GM18951 (cell line): ENCODE results near the gene RHOU.

Experiments
- POLR2A ChIP-seq: IDR thresholded peaks from 4 replicates; pipeline ENCODE4 v1.6.1; 2011; ENCODE audit warnings: mild to moderate bottlenecking; ENCODE audit not compliant: insufficient read length, insufficient read depth; ENCODE audit errors: extremely low read depth
- in situ Hi-C: fragments of 300-500 bp; cut with MboI; formaldehyde crosslinking; loops from one replicate; pipeline ENCODE4 v1.12.0; 2022; ENCODE audit warnings: low sequenced_read_pairs, mixed read lengths, inconsistent platforms; ENCODE audit not compliant: unreplicated experiment

The RHOU gene

DNA sequence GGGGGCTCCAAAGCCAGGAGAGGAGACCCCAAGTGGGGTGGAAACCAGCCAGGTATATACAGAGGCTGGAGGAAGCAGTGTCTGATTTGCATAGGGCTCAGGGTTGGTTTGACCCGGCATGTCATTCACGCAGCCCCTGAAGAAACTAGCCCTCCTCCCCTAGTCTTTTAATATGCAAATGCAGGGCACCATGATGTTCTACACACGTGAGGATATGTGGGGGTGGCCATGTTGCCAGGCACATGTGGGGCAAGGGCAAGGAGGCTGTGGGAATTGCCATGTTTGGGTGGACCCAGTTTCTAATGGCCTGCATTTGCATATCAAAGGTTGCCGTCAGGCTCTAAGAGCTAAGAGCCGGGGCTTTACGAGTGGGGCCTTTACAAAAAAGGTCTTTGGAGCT lies 12.0 kb upstream of the RHOU start:
- in situ Hi-C loops: no loop called here
- TF ChIP-seq POLR2A: no peak

DNA sequence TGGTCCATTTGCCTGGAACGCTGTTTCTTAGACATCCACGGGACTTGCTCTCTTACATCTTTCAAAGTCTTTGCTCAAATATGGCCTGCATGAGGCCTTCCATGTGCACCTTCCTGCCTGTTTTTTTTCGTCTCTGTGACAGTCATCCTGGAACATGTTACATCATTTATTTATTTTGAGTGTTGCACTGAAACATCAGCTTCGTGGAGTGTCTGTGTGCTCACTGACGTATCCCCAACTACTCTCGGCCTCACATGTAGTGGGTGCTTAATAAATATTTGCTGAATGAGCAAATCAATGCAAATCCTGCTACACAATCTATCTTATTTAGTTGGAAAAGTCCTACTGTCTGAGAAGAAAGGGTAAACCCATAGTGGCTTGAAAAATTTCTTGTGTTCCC lies 11.4 kb upstream of the RHOU start:
- in situ Hi-C loops: no loop called here
- no peak for TF ChIP-seq POLR2A

DNA sequence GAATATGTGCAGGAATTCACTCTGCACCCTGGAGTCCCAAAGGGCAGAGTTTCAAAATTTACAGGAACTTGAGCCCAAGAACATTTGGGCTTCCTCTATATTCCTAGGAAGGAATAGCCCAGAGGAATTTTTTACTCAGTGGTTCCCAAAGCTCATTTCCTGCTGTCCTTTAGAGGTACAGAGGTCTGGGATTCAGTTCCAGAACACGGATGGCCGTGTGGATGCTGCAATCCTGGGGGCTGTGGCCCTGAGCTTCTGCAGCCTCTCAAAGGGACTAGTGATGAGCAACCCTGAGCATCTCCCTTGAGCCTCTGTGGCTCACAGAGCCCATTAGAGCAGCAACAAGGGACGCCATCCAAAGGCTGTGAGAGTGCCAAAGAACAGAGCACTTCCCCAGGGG lies 10.1 kb upstream of the RHOU start:
- in situ Hi-C loops: no loop called here
- no peak for TF ChIP-seq POLR2A

DNA sequence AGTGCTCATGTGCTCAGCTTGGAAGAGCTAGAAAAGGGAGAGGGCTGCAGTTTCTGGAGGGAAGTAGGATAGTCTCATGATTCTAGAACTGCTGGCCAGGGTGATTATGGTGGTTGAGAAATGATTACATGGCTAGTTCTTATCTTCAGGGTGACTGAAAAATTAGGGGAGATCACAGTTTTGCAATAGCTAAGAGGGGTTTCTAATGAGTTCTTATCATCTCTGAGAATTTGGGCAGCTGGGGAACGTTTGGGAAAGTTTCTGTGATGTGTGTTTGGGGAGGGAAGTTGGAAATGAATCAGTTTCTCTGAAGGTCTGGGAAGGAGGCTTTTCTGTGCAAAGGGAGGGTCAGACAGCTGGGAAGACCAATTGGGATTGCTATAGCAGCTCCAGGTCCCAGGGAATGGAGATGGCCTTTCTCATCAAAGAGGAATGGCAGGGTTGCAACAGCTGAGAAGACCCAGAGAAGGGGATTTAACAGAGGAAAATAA lies 7.6 kb upstream of the RHOU start:
- in situ Hi-C loops: no loop called here
- TF ChIP-seq POLR2A: no peak

DNA sequence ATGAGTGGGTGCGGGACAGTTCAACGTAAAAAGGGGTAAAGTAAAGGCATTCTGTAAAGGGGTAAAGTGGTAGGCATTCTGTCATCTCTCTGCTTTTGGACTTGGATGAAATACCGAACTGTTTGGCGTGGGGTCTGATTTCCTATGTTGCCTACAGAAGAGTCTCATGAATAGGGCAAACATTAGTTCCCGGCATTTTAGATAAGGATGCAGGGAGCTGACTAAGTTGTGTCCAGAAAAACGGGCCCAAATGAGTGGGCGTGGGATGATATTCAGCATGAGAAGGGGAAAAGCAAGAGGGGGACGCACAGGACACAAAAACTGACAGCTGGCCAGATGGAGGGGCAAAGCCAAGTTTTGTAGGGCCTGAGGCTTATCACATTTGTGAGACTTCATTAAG lies 2.9 kb upstream of the RHOU start:
- in situ Hi-C loops: no loop called here
- TF ChIP-seq POLR2A: no peak

DNA sequence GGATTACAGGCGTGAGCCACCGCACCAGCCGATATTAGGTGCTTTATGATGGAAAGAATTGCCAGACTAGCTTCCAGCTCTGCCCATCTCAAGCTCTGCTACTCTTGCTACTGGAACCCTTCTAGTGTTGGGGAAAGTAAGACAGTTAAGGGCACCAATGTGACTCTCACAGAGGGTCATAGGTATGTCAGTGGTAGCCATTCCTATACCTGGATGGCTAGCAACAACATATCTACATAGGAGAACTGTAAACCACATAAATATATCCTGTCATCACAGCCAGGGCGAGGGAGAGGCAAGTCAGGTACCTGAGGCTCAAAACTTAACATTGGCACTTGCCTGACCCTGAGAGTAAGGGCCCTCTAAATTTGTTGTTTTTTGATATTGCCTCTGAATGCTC lies 1.7 kb upstream of the RHOU start:
- TF ChIP-seq POLR2A: no peak
- in situ Hi-C loops: no loop called here

DNA sequence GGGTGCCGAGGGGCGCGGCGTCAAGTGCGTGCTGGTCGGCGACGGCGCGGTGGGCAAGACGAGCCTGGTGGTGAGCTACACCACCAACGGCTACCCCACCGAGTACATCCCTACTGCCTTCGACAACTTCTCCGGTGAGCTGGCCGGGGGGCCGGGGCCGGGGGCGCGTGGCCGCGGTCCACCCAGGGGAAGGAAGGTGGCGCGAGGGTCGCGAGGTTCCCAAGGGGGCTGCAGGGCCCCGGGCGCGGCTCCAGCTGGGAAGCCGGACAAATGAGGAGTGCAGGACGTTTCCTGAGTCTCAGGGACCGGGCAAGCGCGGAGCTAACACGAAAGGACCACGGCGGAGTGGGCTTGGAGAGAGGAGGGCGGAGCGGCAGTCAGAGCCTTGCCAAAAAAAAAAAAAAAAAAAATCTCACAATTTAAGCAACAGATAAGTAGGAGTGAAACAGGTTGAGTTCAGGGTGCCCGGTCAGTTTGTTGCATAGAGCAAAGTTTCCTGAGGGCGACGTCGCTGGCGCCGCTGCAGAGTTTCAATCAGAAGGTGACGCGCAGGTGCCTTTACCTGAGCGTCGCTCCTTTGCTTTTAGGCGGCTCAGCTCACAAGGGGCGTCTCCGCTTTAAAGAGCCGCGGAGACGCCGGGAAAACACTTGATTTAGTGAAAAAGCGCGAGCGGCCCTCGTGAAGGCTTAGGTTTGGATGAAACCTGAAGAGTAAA lies 750 bp downstream of the RHOU start:
- in situ Hi-C loops: no loop called here
- TF ChIP-seq POLR2A: no peak

DNA sequence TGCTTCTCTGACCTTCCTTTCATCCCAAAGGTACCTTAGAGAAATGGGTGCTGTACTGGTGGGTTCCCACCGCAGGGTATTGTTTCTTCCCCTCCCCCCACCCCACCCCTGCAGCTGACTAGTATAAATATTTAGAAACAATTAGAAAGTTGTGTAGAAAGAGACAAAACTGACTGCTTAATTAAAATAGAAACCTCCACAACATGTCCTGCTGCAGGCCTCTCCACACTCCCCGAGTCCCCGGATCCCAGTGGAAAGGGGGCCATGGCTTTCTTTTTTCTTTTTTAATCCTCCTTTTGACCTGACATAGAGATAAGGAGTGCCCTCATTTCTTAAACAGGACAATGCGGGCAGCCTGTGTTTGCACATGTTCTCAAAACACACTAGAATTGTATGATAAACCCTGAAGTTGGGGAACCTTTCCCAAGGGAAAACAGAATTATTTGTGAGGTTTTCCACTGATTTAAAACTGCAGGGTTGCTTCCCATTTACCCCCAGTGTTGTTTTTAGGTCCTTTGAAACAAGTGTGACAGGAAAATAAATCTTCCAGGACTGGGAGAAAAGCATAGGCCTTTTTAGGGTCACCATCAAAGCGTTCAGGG lies 1.7 kb downstream of the RHOU start:
- TF ChIP-seq POLR2A: no peak
- in situ Hi-C loops: no loop called here

DNA sequence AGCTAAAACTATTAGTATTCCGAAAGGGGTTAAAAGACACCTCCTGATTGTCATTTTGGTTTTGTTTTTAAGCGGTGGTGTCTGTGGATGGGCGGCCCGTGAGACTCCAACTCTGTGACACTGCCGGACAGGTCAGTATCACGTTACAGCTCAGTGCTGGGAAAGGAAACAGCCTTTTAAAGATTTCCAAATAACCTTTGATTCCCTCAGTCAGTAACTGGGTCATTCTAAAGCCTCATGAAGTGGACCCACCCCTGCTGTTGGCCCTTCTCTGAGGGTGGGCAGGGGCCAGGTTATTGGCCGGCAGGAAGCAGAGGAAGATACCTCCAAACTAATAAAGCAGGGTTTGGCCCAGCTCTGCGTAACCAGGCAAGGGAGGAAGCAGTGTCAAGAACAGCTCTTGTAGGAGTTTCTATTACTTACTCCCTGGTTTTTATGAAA lies 2.3 kb downstream of the RHOU start:
- in situ Hi-C loops: no loop called here
- TF ChIP-seq POLR2A: no peak

DNA sequence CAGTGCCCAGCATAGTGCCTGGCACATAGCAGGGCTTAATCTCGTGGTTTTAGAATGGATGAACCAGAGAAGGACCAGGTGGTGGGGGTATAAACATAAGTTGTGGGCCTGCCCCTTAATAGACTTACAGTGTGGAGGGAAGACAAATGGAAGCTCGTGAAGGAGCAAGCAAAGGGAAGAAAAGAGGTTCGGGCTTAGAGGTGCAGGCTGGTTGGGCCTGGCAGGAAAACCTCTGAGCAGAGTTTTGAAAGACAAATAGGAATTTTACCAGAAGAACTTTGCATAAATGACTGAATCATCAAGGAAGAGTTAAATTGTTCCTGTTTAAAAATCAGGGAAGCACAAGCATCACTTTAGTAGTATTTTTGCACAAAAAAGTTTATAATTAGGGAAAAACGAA lies 4.5 kb downstream of the RHOU start:
- TF ChIP-seq POLR2A: no peak
- in situ Hi-C loops: no loop called here

DNA sequence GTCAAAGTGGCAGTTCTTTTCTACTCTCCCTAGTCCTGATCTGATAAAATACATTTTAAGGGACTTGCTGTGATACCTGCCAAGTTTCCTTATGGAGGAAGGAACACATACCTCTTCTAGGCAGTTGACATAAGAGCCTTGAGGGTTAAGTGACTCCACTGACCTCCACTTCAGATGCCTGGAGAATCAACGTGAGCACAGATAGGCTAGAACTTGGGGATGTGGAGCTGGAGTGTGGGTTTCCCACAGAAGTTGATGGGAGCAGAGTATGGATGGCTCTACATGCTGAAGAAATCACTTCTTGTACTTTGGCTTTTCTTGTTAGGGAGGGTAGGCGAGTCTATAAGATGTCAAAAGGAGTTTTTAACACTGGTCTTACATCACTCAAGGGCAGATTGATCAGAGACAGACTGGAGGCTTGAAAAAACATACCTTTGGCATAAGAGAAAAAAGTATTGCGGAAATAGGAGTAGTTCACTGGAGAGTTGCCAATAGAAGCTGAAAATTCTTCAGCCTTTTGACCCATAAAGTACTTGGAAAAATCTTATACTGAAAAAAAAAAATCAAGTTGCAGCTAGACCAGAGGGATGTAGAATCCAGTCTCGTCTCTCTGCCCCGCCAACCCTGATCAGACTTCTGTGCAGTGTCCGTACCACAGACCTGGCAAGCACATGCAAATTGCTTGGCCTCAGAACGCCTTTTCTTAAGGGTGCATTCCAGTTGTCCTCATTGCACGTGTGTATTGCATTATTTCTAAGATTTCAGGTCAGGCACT lies 5.5 kb downstream of the RHOU start:
- TF ChIP-seq POLR2A: no peak
- in situ Hi-C loops: no loop called here

DNA sequence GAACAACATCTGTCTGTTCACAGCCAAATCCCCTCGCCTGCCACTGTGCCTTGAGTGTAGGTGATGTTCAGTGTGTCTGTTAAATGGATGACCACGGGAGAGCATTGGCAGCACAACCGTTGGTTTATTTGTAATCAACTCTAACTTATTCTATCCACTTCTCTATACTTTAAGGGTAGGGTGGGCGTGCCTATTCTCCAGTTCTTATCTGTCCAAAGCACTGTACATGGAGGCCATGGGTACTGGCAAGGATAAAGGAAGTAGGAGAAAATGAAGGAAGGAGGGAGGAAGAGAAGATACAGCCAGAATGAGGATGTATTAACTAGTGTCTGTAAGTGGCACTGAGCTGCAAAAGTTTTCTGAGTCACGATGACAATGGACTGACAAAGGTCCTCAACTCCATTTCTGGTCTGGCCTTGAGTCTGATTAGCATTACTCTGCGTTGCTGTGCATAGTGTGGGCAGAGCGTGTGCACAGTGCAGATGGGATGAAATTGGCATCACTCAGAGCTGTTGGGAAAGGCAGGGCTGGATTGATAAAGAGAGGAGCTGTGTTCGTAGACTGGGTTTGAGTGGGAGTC lies 7.1 kb downstream of the RHOU start:
- in situ Hi-C loops: no loop called here
- no peak for TF ChIP-seq POLR2A

DNA sequence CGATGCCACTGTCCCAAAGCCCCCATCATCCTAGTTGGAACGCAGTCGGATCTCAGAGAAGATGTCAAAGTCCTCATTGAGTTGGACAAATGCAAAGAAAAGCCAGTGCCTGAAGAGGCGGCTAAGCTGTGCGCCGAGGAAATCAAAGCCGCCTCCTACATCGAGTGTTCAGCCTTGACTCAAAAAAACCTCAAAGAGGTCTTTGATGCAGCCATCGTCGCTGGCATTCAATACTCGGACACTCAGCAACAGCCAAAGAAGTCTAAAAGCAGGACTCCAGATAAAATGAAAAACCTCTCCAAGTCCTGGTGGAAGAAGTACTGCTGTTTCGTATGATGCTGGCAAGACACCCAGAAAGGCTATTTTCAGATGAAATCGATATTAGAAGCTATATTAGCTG lies 8.1 kb downstream of the RHOU start:
- no peak for TF ChIP-seq POLR2A
- in situ Hi-C loops: no loop called here
